Activated CD8-positive, alpha-beta T cell treated with anti-CD3 and anti-CD28 coated beads, Interleukin-2, amount 10 ng/mL, durations not matched to agents 7 days and 5 days (primary cell): ENCODE measurements around the gene GSS. TPM values are rescaled to one million over a fixed set of nuclear protein-coding genes. Genes with fewer than 3 reads are reported as not detected.

ENCODE experiments used
- ATAC-seq: fragments of 150-1000 bp; cut with Tn5 transposase; one replicate; pipeline ENCODE4 v1.10.0; 2021; ENCODE audit warnings: moderate library complexity
- CTCF ChIA-PET: fragments of 350-600 bp; sonication (Branson Sonifier 250); formaldehyde crosslinking; loops from one replicate; lab custom pipeline; 2021; ENCODE audit warnings: antibody characterized with exemption; lab: Charles Lee
- POLR2A ChIA-PET: fragments of 350-600 bp; sonication (Branson Sonifier 250); formaldehyde crosslinking; loops from one replicate; lab custom pipeline; 2021; ENCODE audit warnings: antibody characterized with exemption; lab: Charles Lee
- DNase-seq: peaks from one replicate; pipeline ENCODE4 v3.0.0-alpha.2; 2020
- H3K27ac Mint-ChIP-seq: one replicate; pipeline ENCODE4 v1.8.0; 2021; ENCODE audit warnings: mild to moderate bottlenecking, mixed read lengths
- H3K27me3 Mint-ChIP-seq: one replicate; pipeline ENCODE4 v1.8.0; 2021; ENCODE audit warnings: low read depth, mixed read lengths
- H3K36me3 Mint-ChIP-seq: one replicate; pipeline ENCODE4 v1.8.0; 2021; ENCODE audit warnings: low read depth, mixed read lengths
- H3K4me1 Mint-ChIP-seq: one replicate; pipeline ENCODE4 v1.8.0; 2021; ENCODE audit warnings: low read depth, mixed read lengths
- H3K4me3 Mint-ChIP-seq: one replicate; pipeline ENCODE4 v1.8.0; 2021; ENCODE audit warnings: mild to moderate bottlenecking, mixed read lengths
- H3K9me3 Mint-ChIP-seq: one replicate; pipeline ENCODE4 v1.8.0; 2022; ENCODE audit warnings: mixed read lengths; ENCODE audit not compliant: insufficient read depth
- total RNA-seq, 2 experiments: library from RNA; stranded (reverse); gene quantifications; one replicate each; pipeline ENCODE4 v1.2.3, GENCODE V29; 2021

Gene GSS
- total RNA-seq, 2 experiments from 2014 or later: 55.1 to 55.6 TPM

DNA sequence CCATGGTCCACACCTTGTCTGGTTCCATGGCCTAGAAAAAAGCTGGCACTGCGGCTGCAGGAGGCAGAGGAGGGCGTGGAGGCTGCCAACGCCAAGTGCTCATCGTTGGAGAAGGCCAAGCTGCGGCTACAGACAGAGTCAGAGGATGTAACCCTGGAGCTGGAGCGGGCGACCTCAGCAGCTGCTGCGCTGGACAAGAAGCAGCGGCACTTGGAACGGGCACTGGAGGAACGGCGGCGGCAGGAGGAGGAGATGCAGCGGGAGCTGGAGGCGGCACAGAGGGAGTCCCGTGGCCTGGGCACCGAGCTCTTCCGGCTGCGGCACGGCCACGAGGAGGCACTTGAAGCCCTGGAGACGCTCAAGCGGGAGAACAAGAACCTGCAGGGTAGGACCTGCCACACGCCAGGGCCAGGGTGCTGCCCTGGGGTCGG, 43.4 kb upstream of the GSS start:
- ChIA-PET CTCF (interaction anchor here (1.3 kb wide), 1 partner anchor 125 kb away, joined by 3 read pairs; no protein-coding TSS in a partner anchor), POLR2A (interaction anchor here (0.6 kb wide), 1 partner anchor 137 kb away, joined by 3 read pairs; no protein-coding TSS in a partner anchor)
- H3K27ac Mint-ChIP-seq: no peak overlapping the region
- no peak for DNase-seq
- H3K4me3 Mint-ChIP-seq: no peak overlapping the region
- no peaks in the 10 kb centered on the region for H3K9me3 Mint-ChIP-seq
- no peaks in the 10 kb centered on the region for H3K4me1 Mint-ChIP-seq
- no peak for ATAC-seq
- no peaks in the 10 kb centered on the region for H3K27me3 Mint-ChIP-seq
- peaks cover 20% of the 10 kb centered on the region for H3K36me3 Mint-ChIP-seq

DNA sequence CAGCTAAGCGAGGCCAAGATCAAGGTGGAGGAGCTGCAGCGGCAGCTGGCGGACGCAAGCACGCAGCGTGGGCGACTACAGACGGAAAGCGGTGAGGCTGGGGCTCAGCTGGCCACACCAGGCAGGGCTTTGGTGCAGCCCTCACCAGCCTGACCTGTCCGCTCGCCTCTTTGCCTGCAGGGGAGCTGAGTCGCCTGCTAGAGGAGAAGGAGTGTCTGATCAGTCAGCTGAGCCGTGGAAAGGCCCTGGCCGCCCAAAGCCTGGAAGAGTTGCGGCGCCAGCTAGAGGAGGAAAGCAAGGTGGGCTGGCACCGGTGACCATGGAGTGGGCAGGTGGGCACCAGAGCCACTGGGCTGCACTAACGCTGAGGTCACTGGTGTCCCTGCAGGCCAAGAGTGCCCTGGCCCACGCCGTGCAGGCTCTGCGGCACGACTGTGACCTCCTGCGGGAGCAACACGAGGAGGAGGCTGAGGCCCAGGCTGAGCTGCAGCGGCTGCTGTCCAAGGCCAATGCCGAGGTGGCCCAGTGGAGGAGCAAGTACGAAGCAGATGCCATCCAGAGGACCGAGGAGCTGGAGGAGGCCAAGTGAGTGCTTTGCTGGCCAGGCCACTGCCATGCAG, 42.8 kb upstream of the GSS start:
- peaks cover 19% of the 10 kb centered on the region for H3K36me3 Mint-ChIP-seq
- ChIA-PET POLR2A (interaction anchor here (0.6 kb wide), 1 partner anchor 136 kb away, joined by 3 read pairs; no protein-coding TSS in a partner anchor), CTCF (interaction anchor here (1.3 kb wide), 1 partner anchor 124 kb away, joined by 3 read pairs; no protein-coding TSS in a partner anchor)

DNA sequence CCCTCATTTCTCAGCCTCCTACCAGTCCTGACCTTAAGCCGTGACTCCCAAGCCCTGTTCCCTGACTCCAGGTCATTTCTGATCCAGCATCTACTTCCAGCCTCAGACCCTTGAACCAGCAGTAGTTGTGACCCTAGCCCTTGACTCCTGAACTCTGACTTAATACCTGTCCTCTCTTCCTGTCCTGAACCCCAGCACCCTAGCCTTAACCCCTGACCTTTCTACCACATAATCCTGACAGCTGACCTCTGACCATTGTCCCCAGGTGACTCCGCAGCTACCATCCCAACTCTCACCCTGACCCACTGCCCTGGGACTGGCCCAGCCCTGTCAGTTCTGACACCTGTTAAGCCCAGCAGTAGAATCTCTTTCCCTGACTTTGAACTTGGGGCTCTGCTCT, 42.2 kb upstream of the GSS start:
- Mint-ChIP-seq H3K27me3 (no peaks in the 10 kb centered on the region), H3K36me3 (peaks cover 17% of the 10 kb centered on the region), H3K27ac (peak overlapping the region; percentile 56), H3K9me3 (no peaks in the 10 kb centered on the region), H3K4me1 (no peaks in the 10 kb centered on the region), H3K4me3 (no peak overlapping the region)
- no peak for ATAC-seq
- POLR2A ChIA-PET: no interaction called here
- DNase-seq: no peak
- CTCF ChIA-PET: interaction anchor here (1.3 kb wide), 1 partner anchor 124 kb away, joined by 3 read pairs; no protein-coding TSS in a partner anchor

More for the DNA sequence above, 42.8 kb upstream of the GSS start:
- DNase-seq (no peak), ATAC-seq (no peak)
- Mint-ChIP-seq H3K27ac (no peak overlapping the region), H3K9me3 (no peaks in the 10 kb centered on the region), H3K4me1 (no peaks in the 10 kb centered on the region), H3K27me3 (no peaks in the 10 kb centered on the region), H3K4me3 (no peak overlapping the region)

DNA sequence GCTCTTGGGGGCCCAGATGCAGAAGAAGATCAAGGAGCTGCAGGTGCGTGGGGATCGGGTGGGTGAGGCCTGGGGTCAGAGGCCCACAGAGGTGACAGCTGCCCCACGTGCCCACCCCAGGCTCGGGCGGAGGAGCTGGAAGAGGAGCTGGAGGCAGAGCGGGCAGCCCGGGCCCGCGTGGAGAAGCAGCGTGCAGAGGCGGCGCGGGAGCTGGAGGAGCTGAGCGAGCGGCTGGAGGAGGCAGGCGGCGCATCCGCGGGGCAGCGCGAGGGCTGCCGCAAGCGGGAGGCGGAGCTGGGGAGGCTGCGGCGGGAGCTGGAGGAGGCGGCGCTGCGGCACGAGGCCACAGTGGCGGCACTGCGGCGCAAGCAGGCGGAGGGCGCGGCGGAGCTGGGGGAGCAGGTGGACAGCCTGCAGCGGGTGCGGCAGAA, 41.5 kb upstream of the GSS start:
- H3K36me3 Mint-ChIP-seq: peaks cover 17% of the 10 kb centered on the region
- CTCF ChIA-PET: no interaction called here
- H3K4me3 Mint-ChIP-seq: no peak overlapping the region
- DNase-seq (no peak), ATAC-seq (no peak)
- no peak overlapping the region for H3K27ac Mint-ChIP-seq
- POLR2A ChIA-PET: no interaction called here
- H3K27me3 Mint-ChIP-seq: no peaks in the 10 kb centered on the region
- H3K4me1 Mint-ChIP-seq: no peaks in the 10 kb centered on the region
- no peaks in the 10 kb centered on the region for H3K9me3 Mint-ChIP-seq

DNA sequence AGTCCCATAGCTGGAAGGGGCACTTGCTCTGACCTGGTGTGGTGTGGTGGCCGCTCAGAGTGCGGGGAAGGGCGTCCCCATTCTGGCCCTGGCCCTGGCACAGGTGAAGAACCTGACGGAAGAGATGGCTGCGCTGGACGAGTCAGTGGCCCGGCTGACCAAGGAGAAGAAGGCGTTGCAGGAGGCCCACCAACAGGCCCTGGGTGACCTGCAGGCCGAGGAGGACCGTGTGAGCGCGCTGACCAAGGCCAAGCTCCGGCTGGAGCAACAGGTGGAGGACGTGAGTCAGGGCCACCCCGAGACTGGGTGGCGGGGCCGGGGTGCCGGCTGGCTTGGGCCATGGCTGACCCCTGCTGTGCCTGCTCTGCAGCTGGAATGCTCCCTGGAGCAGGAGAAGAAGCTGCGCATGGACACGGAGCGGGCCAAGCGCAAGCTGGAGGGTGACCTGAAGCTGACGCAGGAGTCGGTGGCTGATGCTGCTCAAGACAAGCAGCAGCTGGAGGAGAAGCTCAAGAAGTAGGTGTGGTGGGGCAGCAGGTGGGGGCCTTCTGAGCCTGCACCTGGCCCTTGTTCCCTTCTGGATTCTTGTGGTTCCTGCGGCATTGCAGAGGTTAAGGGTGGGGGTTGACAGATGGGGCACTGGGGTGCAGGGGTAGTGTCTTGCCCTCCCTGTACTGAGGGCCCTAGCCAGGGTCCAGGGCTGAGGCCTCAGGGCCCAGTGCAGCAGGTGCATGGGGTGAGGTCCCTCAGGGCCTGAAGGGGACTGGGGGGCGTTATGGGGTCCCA, 40.8 kb upstream of the GSS start:
- DNase-seq (no peak), ATAC-seq (no peak)
- ChIA-PET CTCF (no interaction called here), POLR2A (no interaction called here)
- Mint-ChIP-seq H3K4me1 (no peaks in the 10 kb centered on the region), H3K27me3 (no peaks in the 10 kb centered on the region), H3K4me3 (no peak overlapping the region), H3K36me3 (peaks cover 17% of the 10 kb centered on the region), H3K9me3 (no peaks in the 10 kb centered on the region), H3K27ac (no peak overlapping the region)

DNA sequence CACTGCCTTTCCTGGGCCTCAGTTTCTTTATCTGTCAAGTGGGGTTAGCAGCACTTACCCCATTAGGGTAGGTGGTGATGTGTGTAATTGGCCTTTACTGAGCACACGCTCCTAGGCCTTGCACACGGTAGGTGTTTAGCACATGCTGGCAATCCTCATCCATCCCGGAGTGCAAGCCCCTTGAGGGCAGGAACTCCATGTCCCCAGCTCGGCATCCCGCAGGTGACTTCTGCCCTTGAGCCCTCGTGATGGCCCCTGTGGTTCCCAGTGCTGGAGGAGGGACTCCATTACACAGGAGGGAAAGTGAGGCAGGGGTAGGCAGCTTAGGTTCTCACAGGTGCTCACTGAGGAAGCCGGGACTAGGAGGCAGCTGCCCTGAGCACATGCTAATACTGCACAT, 40.1 kb upstream of the GSS start:
- ChIA-PET POLR2A (no interaction called here), CTCF (no interaction called here)
- Mint-ChIP-seq H3K4me1 (no peaks in the 10 kb centered on the region), H3K4me3 (no peak overlapping the region), H3K27me3 (no peaks in the 10 kb centered on the region), H3K27ac (no peak overlapping the region), H3K36me3 (peaks cover 15% of the 10 kb centered on the region), H3K9me3 (no peaks in the 10 kb centered on the region)
- DNase-seq (no peak), ATAC-seq (no peak)

DNA sequence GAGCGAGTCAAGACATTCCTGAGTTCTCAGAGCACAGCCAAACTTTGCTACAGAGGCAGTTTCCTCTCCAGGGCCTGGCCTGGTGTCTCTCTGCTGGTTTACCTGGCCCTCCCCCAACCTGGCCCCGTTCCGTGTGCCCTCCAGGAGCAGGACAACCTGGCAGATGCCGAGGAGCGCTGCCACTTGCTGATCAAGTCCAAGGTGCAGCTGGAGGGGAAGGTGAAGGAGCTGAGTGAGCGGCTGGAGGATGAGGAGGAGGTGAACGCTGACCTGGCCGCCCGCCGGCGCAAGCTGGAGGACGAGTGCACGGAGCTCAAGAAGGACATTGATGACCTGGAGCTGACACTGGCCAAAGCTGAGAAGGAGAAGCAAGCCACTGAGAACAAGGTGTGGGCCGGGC, 39.6 kb upstream of the GSS start:
- Mint-ChIP-seq H3K36me3 (peaks cover 14% of the 10 kb centered on the region), H3K4me3 (no peak overlapping the region), H3K9me3 (no peaks in the 10 kb centered on the region), H3K4me1 (no peaks in the 10 kb centered on the region), H3K27ac (no peak overlapping the region), H3K27me3 (no peaks in the 10 kb centered on the region)
- CTCF ChIA-PET: no interaction called here
- no peak for ATAC-seq
- DNase-seq: no peak
- POLR2A ChIA-PET: no interaction called here

DNA sequence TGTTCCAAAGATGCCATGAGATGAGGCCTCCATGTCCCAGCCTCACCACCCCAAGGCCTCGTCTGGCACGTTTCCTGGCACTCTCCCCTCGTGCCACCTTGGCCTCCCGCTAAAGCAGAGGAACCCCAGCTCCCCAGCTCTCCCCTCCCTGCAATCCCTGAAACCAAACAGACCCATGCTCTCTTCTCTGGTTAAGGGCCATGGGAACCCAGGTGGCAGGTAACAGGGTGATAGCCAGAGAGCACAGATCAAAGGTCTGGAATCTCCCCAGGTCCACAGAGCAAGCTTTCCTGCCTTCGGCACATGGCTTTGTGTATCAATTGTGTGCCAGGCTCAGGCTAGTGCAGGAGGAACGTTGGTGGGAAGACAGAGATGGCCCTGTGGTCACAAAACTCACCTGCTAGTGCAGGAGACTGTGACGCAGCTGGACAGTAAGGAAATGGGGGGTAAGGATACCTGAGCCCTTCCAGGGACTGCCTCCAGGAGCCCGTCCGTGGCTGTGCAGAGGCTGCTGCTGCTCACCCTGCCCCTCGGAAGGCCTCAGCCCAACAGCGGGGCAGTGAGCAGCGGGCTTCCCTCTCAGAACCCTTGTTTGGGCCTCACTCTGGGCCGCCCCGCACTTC, 39.0 kb upstream of the GSS start:
- Mint-ChIP-seq H3K36me3 (peaks cover 14% of the 10 kb centered on the region), H3K27me3 (no peaks in the 10 kb centered on the region), H3K27ac (no peak overlapping the region), H3K9me3 (no peaks in the 10 kb centered on the region), H3K4me3 (no peak overlapping the region), H3K4me1 (no peaks in the 10 kb centered on the region)
- ATAC-seq (no peak), DNase-seq (no peak)
- ChIA-PET POLR2A (no interaction called here), CTCF (no interaction called here)

DNA sequence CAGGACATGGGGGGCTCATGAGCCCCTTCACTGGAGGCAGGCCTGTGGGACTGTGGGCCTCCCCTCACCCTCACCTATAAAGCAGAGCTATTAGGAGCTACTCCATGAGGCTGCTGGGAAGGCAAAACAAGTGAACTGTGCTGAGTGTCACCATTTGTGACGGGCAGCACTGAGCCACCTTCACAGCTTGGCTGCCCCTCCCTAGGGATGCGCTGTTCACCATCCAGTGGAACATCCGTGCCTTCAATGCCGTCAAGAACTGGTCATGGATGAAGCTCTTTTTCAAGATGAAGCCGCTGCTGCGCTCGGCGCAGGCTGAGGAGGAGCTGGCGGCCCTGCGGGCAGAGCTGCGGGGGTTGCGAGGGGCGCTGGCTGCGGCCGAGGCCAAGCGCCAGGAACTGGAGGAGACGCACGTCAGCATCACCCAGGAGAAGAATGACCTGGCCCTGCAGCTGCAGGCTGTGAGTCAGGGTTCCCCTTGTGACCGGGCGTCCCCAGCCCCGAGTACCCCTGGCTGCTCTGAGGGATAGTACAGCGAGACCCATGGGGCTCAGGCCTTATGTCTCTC, 38.4 kb upstream of the GSS start:
- no peaks in the 10 kb centered on the region for H3K9me3 Mint-ChIP-seq
- peaks cover 14% of the 10 kb centered on the region for H3K36me3 Mint-ChIP-seq
- ChIA-PET CTCF (no interaction called here), POLR2A (no interaction called here)
- DNase-seq (no peak), ATAC-seq (no peak)
- no peaks in the 10 kb centered on the region for H3K27me3 Mint-ChIP-seq
- no peaks in the 10 kb centered on the region for H3K4me1 Mint-ChIP-seq
- no peak overlapping the region for H3K4me3 Mint-ChIP-seq
- H3K27ac Mint-ChIP-seq: no peak overlapping the region

DNA sequence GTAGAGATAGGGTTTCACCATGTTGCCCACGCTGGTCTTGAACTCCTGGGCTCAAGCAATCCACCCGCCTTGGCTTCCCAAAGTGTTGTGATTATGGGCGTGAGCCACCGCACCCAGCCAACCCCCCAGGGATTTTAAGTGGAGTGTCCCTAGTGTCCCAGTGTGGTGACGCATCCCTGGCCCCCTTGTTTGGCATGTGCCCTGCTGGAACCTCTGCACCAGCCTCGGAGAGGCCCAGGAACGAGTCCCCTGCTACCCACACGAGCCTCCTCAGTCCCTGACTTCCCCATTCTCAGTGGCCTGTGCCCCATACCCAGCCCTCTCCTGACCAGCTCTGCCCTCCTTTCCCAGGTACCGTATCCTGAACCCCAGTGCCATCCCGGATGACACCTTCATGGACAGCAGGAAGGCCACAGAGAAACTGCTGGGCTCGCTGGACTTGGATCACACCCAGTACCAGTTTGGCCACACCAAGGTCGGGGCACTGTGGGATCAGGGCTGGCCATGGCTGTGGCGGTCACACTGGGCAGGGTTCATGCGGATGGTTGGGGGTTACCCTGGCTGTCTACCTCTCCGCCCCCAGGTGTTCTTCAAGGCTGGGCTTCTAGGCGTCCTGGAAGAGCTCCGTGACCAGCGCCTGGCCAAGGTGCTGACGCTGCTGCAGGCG, 37.3 kb upstream of the GSS start:
- no peaks in the 10 kb centered on the region for H3K4me1 Mint-ChIP-seq
- CTCF ChIA-PET: no interaction called here
- POLR2A ChIA-PET: interaction anchor here (0.7 kb wide), 1 partner anchor 9 kb away, joined by 3 read pairs; no protein-coding TSS in a partner anchor

DNA sequence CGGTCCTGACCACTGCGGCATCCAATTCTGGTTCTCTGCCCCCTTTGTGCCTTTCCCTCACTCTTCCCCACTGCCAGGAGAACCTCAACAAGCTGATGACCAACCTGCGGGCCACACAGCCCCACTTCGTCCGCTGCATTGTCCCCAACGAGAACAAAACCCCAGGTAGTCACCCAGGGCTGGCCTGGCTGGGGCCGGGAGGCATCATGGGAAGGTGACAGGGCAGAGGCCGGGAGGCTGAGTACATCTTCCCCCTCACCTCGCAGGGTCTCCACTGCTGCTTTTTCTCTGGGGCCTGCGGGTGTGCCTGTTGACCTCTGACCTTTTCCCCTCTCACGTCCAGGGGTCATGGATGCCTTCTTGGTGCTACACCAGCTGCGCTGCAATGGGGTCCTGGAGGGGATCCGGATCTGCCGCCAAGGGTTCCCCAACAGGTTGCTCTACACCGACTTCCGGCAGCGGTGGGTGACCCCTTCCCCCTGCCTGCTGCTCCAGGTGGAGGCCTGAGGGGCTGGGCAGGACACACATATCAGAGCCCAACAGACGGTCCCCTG, 35.1 kb upstream of the GSS start:
- ATAC-seq (no peak), DNase-seq (no peak)
- no peak overlapping the region for H3K4me3 Mint-ChIP-seq
- H3K4me1 Mint-ChIP-seq: no peaks in the 10 kb centered on the region
- CTCF ChIA-PET: no interaction called here
- no peaks in the 10 kb centered on the region for H3K9me3 Mint-ChIP-seq
- POLR2A ChIA-PET: no interaction called here
- no peaks in the 10 kb centered on the region for H3K36me3 Mint-ChIP-seq
- H3K27me3 Mint-ChIP-seq: no peaks in the 10 kb centered on the region
- peak overlapping the region; percentile 43 for H3K27ac Mint-ChIP-seq

More for the DNA sequence above, 37.3 kb upstream of the GSS start:
- ATAC-seq (no peak), DNase-seq (no peak)
- Mint-ChIP-seq H3K27me3 (no peaks in the 10 kb centered on the region), H3K9me3 (no peaks in the 10 kb centered on the region), H3K4me3 (no peak overlapping the region), H3K36me3 (peaks cover 9% of the 10 kb centered on the region), H3K27ac (no peak overlapping the region)
